Stimulated activated CD8-positive, alpha-beta memory T cell treated with anti-CD3 and anti-CD28 coated beads, Interleukin-4, amount 100 ng/mL, for 24 hours (primary cell): ENCODE results near the gene HTRA3.

Source experiments
- DNase-seq: peaks from one replicate; pipeline ENCODE4 v3.0.0-alpha.2; 2020; ENCODE audit warnings: low read depth

HTRA3 gene

GRCh38 chr4:8269535-8270417 lies at the start of gene HTRA3:
HTRA3 (plus strand) TSS chr4:8269754; CDS start chr4:8269969, 215 bp downstream.
- DNase-seq: no peak

- DNase-seq: no peak
Measured at GRCh38 chr4:8220661-8221450, 48.7 kb upstream of the HTRA3 start.

- DNase-seq: no peak
Measured at GRCh38 chr4:8221476-8221875, 48.1 kb upstream of the HTRA3 start.

- no peak for DNase-seq
Measured at GRCh38 chr4:8221985-8222384, 47.6 kb upstream of the HTRA3 start.

- DNase-seq: no peak
Measured at GRCh38 chr4:8222609-8223388, 46.8 kb upstream of the HTRA3 start.

DNA sequence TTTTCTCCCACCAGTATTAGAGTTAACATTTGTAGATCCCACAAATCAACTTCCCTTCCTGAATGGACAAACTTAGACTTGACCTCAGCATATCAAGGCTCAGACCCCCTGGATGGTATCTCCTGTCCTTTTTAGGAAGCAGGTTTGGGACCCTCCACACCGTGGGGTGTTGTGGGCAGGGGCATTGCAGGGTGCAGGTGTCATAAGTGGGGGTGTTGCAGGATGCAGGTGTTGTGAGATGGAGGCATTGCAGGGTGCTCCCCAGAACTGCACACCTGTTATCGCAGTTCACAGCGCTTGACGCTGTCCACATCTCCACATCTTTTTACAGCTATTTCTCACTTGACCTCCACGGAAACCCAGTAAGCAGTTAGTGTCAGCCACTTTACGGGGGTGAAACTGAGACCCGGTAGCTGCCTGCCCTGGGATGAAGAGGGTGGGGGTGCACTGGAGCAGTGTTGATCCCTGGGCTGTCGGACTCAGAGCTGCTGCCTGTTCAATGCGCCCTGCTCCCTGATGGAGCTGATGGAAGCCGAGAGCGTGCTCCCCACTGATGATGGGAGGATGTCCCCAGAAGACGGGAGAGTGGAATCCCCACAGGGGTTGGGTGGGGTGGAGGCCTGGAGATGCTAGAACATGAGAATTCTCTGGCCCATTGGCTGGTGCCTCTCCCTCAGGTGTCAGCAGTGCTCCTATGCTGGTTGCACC lies 45.1 kb upstream of the HTRA3 start:
- no peak for DNase-seq

DNA sequence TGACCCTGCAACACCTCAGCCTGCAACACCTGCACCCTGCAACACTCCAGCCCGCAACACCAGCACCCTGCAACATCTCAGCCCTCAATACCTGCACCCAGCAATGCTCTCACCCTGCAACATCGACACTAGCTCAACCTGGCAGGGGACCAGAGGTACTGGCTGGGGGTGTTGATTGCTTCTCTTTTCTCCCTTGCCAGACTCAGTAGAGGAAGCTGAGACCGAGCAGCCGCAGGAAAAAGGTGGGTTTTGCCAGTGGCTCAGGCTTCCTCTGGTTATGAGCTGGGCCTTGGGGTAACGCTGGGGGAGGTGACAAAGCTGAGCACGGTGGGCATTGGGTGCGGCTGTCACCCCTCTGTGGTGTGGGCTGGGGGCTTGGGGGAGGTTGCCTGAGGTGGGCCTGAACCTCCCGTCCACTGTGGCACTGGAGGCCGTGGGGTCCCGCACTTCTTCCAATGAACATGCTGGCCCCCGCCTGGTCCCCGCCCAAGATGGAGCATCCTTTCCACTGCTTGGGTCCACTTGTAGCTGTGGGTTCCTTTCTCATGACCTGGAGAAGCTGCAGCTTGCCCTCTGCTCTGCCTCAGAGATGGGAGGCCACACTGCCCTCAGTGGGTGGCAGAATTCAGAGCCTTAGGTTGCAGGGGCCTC lies 44.5 kb upstream of the HTRA3 start:
- DNase-seq: no peak

DNA sequence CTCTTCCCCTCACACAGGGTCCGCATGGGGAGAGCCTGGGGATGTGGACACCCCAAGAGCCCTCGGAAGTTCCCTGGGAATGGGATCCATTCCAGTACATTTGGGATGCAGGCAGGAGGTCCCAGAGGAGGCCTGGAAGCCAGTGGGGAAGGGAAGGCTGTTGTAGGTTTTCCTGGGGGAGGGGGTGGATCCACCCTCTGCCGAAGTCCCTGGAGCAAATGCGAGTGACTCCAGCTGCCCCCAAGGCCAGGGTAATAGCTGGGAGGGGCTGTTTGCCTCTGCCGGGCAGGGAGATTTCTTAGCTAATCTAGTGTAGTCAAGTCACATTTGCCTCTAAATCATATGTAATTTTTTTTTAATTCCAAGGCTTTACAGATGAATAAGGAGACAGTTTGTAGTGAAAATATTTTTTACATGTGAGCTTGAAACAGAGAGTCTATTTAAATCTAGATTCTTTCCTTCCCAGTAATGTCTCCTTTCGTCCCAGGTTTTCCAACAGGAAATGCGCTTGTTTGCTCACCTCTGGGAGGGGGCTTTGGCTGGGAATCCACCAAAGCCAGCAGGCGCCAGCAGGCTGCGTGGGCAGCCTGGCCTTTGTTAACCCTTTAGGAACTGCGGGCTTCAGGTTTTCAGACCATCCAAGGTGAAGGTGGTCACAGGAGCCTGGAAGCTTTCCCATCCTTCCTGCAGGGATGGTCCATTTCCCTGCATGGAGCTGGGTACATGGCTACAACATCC lies 43.7 kb upstream of the HTRA3 start:
- no peak for DNase-seq

DNA sequence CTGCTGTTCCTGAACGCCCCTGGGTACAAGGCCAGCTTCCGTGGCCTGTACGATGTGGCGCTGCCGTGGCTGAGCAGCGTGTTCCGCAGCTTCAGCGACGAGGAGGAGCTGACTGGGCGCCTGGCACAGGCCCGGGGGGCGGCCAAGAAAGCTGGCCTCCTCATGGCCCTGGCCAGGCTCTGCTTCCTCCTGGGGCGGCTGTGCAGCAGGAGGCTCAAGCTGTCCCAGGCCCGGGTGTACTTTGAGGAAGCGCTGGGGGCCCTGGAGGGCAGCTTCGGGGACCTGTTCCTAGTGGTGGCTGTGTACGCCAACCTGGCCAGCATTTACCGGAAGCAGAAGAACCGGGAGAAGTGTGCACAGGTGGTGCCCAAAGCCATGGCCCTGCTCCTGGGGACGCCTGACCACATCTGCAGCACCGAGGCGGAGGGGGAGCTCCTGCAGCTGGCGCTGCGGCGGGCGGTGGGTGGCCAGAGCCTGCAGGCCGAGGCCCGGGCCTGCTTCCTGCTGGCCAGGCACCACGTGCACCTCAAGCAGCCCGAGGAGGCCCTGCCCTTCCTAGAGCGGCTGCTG lies 42.3 kb upstream of the HTRA3 start:
- DNase-seq: no peak

DNA sequence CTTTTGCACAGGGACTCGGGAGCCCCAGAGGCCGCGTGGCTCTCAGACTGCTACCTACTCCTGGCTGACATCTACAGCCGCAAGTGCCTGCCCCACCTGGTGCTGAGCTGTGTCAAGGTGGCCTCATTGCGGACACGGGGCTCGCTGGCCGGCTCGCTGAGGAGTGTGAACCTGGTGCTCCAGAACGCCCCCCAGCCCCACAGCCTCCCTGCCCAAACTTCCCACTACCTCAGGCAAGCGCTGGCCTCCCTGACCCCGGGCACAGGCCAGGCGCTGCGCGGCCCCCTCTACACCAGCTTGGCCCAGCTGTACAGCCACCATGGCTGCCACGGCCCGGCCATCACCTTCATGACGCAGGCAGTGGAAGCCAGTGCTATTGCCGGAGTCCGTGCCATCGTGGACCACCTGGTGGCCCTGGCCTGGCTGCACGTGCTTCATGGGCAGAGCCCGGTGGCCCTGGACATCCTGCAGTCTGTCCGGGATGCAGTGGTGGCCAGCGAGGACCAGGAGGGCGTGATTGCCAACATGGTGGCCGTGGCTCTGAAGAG lies 41.7 kb upstream of the HTRA3 start:
- no peak for DNase-seq

DNA sequence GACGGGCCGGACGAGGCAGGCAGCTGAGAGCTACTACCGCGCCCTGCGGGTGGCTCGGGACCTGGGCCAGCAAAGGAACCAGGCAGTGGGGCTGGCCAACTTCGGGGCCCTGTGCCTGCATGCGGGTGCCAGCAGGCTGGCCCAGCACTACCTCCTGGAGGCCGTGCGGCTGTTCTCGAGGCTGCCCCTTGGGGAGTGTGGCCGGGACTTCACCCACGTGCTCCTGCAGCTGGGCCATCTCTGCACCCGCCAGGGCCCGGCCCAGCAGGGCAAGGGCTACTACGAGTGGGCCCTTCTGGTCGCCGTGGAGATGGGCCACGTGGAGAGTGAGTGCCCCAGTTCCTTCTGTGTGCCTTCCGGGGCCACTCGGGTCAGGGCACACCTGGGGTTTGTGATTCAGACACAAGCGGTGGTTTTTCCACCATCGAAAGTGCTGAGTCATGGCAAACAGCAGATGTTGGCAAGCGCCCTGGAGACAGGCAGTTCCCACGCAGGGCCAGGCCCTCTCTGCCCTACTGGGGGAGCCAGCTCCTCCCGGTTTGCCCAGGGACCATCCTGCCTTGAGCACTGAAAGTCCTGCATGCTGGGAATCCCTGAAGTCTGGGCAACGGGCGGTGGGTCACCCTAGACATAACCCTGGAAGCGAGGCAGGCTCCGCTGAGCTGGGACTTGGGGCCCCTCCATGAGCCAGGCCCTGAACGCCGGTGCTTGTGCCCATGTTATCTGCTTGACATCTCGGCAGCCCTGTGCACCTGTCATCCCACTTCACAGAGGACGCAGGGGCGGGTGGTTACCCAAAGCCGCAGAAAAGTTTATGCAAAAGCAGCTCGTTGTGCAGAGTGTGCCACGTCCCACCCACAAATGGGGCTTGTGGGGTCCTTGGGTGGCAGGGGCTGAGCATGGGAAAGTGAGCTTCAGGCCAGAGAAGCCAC lies 41.0 kb upstream of the HTRA3 start:
- peak; percentile 54 for DNase-seq

DNA sequence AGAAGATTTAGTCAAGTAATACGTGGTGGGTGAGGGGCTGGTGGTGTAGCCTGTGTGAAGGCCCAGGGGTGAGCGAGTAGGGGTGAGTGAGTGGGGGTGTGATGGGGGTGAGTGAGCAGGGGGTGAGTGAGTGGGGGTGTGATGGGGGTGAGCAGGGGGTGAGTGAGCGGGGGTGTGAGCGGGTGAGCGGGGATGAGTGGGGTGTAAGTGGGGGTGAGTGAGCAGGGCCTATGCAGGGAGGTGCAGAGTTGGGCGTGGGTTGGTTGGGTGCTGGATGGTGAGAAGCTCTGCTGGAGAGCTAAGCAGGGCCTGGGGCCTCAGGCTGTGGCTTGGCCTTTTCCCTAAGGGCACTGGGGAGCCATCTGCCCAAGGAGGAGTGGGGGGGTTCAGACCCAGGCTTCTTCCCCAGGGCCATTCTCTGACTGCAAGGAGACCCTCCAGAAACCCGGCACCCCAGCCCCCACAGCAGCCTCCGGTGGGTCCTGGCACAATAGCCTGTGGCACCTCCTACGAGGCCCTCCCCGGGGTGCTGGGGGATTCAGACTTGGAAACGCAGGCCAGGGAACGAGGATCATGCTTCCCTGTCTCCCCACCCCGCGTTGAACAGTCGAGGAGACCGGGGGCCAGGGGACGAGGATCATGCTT lies 40.1 kb upstream of the HTRA3 start:
- no peak for DNase-seq

DNA sequence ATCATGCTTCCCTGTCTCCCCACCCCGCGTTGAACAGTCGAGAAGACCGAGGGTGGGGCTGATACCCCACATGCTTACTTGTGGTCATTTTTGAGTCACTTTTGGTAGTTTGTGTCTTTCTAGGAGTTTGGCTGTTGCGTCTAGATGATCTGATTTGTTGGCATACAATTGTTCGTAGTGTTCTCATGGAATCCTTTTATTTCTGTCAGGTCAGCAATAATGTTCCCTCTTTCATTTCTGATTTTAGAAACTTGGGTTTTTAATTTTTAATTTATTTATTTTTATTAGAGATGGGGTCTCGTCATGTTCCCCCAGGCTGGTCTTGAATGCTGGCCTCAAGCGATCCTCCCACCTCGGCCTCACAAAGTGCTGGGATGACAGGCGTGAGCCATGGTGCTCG lies 39.5 kb upstream of the HTRA3 start:
- DNase-seq: no peak

GRCh38 chr4:8230891-8231290 lies 38.7 kb upstream of the HTRA3 start:
- no peak for DNase-seq

DNA sequence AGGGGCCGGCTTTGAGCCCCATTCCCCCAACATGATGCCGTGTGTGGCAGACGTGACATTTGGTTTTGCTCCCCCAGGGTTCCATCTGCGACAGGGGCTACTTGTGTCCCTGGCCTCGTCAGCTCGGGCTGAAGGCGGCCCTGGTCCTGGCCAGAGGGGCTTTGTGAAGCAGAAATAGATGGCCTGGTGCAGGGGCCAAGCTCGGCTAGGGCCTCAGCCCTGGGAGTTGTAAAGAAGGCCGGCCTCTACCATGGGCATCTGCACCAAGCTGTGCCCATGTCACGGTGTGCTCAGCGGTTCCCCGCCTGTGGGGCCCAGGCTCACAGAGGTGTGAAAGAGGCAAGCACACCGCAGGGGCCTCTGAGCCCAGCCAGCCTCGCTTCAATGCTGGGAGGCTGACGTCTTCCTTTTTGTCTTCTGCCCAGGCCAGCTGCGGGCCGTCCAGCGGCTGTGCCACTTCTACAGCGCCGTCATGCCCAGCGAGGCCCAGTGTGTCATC lies 38.0 kb upstream of the HTRA3 start:
- no peak for DNase-seq

DNA sequence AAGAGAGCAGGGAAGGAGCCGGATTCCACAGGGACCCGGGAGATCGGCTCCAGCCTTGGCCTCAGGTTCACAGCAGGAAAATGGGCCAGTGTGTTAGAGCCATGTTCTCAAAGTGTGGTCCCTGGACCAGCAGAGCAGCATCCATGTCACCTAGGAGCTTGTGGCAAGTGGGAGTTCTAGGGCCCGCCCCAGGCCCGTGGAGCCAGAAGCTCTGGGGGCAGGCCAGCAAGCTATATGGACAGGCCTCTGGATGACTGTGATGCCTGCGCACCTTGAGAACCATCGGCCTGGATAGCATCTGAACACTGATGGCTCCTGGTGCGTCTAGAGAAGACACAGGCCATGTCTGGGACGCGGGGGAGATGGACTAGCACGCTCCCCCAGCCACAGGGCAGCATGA lies 36.8 kb upstream of the HTRA3 start:
- DNase-seq: no peak

GRCh38 chr4:8233672-8234484 lies 35.7 kb upstream of the HTRA3 start:
- no peak for DNase-seq
